HG03469 (cell line): ENCODE results near the gene PTPRT.

Experiments
- ATAC-seq: cut with Tn5 transposase; IDR thresholded peaks from one replicate; pipeline ENCODE4 v1.9.1; 2021; ENCODE audit warnings: mild to moderate bottlenecking, moderate library complexity, moderate number of reproducible peaks; ENCODE audit not compliant: unreplicated experiment

The PTPRT gene

GRCh38 chr20:43123180-43123579 lies 66.5 kb downstream of the PTPRT start:
- no peak for ATAC-seq

GRCh38 chr20:43119720-43120119 lies 70.0 kb downstream of the PTPRT start:
- ATAC-seq, result no peak

DNA sequence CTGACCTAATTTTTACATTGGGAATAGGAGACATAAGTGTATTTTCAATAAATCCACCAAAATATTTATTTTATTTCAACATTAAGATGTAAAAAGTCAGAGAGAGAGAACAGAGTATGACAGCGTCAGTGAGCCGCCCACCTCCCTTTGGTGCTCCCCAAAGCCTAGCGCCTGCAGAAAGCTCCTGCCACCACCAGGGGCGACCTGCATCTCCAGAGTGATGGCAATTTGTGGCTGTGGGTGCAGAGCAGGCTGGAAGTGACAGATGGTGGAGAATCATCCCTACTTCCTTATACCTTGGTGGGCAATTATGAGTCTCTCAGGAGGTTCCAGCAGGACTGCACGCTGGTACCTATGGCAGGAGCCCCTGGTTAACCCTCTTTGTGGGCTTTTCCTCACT lies 87.3 kb downstream of the PTPRT start:
- ATAC-seq, result no peak

DNA sequence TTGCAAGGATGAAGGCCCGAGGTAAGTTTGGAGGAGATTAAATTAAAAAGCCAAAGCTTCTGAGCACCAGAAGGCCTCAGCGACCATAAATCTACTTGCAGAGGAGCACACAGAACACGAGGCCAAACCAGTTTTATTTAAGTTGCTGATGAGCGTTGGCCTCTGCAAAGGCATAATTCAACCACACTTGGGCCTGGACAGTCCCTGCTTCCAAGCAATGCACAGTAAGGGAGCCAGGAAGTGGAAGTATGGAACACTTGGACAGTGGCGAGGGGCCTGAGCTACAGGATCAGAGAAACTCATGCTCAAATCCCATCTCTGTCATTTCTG lies 92.8 kb downstream of the PTPRT start:
- no peak for ATAC-seq

- ATAC-seq, result no peak
Measured at GRCh38 chr20:43096126-43096930, 93.4 kb downstream of the PTPRT start.

DNA sequence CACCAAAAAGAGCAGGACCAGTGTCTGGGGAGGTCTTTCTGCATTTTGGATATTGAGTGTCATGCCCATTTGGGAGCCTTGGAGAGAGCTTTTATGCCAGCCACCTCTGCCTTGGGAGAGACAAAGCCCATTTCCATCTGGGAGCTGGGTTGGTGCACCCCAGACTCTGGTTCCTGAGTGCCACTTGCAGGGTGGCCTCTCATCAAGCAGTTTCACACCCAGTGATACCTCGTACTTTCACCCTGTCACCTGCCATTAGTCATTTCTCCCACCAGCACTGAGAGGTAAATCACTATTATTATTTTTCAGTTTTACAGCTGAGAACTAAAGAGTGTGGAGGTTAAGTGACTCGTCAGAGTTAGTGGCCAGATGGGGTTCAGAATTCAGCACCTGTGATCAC lies 94.7 kb downstream of the PTPRT start:
- ATAC-seq, result no peak

- no peak for ATAC-seq
Measured at GRCh38 chr20:43092386-43093088, 97.2 kb downstream of the PTPRT start.

DNA sequence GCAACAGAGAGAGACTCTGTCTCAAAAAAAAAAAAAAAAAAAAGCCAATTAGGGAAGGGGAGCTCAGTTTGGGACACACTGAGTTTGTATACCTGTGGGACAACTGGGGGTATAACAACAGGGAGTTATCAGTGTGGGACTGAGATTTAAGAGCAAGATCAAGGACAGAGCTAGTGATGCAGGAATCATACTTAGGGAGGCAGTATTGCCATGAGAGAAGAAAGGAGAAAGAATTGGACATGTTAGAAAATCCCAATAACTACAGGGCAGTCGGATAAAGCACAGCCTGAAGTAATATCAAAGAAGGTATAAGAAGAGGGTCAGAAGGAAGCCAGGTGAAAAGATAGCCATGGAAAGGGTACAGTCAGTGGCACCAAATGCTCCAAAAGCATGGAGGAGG lies 121.2 kb downstream of the PTPRT start:
- ATAC-seq, result no peak

- no peak for ATAC-seq
Measured at GRCh38 chr20:43066125-43066524, 123.6 kb downstream of the PTPRT start.

- ATAC-seq, result no peak
Measured at GRCh38 chr20:43065299-43065698, 124.4 kb downstream of the PTPRT start.

GRCh38 chr20:43058077-43058476 lies 131.6 kb downstream of the PTPRT start:
- ATAC-seq, result no peak

- ATAC-seq, result no peak
Measured at GRCh38 chr20:43057317-43057716, 132.4 kb downstream of the PTPRT start.

DNA sequence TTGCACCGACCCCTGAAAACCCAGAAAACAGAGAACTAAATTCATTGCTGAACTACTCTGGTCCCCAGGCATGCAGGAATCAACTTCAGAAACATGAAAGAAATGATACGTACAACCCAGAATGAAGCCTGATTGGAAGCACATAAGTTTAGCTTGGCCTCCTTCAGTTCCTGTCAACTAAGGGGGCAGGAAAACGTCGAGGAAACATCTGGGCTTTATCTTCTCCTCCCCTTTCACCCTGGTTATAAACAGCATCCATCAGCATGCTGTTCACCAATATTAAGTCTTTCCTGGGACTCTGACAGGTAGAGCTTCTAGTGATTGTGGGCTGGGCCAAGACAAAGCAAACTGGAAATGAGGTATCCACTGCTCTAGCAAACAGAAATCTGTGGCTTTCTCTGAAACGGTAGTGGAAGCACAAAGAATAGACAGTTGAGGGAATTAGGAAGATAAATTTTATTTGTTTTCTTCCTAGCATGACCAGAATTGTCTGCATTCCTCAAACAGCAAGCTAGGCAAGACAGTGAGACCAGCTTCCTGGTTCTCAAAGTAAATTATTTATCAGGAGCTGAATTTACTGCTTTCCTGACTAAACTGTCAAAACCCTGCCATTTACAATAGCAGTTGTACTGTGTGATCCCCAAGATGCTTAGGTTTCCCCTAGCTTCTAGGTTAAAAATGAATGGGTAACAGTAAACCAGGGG lies 134.4 kb downstream of the PTPRT start:
- no peak for ATAC-seq

DNA sequence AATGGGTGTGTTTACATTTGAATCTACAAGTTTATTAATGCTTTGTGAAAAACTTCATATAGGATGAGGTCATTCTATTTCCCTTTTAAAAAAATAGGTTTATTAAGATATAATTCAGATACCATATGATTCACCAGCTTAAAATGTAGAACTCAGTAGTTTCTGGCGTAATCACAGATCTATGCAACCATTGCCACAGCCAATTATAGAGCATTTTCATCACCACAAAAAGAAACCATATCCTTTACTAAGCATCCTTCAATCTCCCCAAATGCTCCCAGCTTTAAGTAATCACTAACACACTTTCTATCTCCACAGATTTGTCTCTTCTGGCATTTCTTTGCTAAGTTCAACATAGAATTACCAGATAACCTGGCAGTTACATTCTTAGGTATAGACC lies 137.2 kb downstream of the PTPRT start:
- ATAC-seq, result no peak

DNA sequence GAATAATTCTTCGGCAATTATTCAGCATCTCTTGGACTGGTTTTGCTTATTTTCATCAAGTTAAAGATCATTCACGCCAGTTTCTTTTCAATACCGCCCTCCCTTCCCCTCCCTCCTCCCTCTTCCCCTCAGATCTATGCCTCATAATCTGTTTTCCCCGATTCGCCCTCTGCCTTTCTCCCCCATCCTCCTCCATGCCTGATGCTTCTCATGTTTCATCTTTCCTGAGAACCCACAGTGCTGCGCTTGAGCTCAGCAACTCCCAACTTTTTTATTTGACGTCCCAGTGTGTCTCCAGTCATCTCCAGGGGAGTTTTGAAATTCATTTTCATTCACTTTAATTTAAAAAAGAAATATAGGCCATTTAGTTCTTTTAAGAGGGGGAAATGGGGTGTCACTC lies 142.7 kb downstream of the PTPRT start:
- no peak for ATAC-seq

DNA sequence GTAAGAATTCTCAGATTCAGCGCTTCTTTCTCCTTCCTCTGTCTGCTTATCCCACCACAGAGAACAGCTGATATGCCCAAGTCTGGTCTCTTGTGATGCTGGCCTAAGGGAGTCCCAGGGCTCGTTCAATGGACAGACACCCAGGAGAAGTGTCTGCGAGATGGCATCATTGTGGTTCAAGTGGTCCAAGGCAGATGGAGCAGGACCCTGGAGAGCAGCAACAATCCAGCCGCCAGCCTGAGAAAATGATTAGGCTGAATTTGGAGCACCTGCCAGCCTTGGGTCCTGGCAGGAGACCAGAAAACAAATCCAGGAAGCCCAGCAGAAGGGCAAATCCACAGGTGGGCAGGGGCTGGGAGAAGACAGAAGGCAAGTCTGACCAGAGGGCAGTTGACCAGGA lies 145.8 kb downstream of the PTPRT start:
- no peak for ATAC-seq

DNA sequence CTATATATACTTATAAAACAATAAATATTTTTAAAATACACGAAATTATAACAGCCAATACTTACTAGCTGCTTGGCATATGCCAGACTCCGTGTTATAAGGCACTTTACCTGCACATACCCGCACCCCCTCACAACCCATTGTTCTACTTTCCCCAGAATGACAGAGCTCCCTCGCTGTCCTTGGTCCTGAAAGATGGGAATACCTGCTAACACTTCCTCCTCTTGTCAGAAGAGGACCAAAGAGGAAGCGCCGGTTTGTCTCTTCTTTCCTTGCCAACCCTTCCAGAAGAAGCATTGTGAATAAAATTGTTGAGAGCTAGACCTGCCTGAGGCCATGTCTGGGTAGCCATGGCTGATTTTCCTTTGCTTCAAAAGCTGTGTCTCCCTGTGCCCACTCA lies 149.3 kb downstream of the PTPRT start:
- no peak for ATAC-seq

DNA sequence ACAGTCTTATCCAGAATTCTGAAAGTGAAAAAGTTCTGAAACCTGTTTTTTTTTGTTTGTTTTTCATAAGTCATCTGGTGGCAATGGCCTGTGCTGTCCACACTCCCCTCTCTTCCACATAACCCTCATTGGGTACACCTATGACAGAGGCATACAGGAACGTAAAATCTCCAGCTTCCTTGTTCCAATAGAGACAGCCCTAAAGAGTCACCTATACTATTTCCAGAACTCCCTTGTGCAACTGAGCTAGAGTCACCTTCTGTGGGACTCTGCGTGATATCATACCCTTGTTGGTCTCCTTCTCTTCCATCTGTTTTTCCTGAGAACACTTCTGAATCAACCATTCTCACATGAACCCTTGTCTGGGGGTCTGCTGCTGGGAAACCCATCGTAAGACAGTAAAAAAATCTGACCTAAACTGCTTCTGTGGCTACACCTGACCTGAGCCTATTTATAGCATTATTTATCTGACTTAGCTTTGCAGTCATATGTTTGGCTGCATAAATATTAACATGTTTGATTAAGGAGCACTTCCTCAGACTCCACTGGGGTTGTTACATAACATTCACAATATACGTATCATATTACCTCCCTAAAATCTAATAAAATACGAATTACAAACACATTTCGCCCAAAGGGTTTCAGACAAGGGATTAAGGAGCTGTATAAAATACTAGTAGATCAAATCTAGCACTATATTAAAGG lies 151.9 kb downstream of the PTPRT start:
- no peak for ATAC-seq

DNA sequence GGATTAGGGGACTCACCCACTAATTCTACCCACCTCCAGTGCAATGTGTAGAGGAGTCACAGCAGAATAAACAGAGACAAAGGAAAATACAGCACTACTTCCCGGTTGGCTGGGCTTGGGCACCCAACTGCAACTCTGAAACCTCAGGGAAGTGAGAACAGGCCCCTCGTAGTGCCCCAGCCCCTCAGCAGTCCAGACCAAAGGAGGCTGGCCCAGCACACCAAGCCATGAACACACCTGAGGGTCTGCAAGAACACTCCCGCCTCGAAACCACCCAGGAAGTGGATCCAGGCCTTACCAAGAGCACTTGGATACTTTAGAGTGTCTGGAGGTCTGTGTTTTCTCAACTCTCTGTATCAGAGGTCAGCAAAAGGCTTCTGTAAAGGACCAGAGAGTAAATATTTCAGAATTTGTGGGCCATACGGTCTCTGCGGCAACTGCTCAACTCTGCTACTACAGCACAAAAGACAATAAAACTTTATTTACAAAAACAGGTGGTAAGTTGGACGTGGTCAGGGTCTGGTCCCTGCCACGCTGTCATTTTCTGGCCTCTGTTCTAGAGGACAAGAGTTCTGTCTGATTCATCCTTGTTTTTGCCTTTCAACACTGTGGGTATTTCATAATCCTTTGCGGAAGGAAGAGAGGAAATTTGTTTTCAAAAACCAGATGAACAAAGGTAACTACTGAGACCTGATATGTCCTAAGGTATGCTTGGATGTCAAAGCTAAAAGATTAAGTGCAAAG lies 154.6 kb downstream of the PTPRT start:
- no peak for ATAC-seq

DNA sequence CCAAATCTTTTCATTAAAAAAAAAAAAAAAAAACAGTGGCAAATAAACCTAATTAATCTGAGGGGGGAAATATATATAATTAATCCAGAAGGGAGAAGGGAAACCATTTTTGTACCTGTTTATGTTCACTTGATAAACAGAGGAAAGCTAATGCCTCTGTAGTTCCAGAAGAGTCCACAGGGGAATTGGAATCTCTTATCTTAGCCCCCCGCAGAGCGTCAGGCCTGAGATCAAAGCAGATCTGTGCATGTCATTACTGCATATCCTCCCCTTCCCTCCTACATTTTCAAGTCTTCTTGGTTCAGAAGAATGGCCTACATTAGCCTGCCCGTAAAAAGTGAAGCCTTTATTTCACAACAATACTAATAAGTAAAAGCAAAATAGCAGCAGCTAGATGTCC lies 157.2 kb downstream of the PTPRT start:
- ATAC-seq, result no peak

- ATAC-seq, result no peak
Measured at GRCh38 chr20:43029176-43029575, 160.5 kb downstream of the PTPRT start.
